Small intestine (tissue), 7 donors: ENCODE results near the gene MLYCD. TPM values are rescaled to one million over a fixed set of nuclear protein-coding genes. Genes with fewer than 3 reads are reported as not detected.

Source experiments
- DNase-seq, 2 donors: peaks; one replicate each; pipeline versions ENCODE4 v3.0.0 to v3.0.0-alpha.2; 2013
- FAIRE-seq: peaks from 2 replicates; lab custom pipeline; 2012; peaks lifted over from hg19 to GRCh38; lab: Jason Lieb, UNC
- H3K27ac ChIP-seq, 3 donors: one replicate each; pipeline ENCODE4 v1.5.1; 2013; ENCODE audit warnings: low read length in 2 of 3, mild to moderate bottlenecking in 2 of 3, control low read depth in 1 of 3, inconsistent platforms in 1 of 3, low read depth in 1 of 3, moderate library complexity in 1 of 3
- H3K27me3 ChIP-seq, 3 donors: one replicate each; pipeline ENCODE4 v1.6.1; 2013; ENCODE audit warnings: low read length in 3 of 3, inconsistent platforms in 1 of 3; ENCODE audit not compliant: control insufficient read depth in 3 of 3, insufficient read depth in 3 of 3
- H3K36me3 ChIP-seq, 3 donors: one replicate each; pipeline ENCODE4 v1.6.1; 2013; ENCODE audit warnings: low read length in 3 of 3, inconsistent platforms in 1 of 3, low read depth in 1 of 3, mild to moderate bottlenecking in 1 of 3, moderate library complexity in 1 of 3; ENCODE audit not compliant: control insufficient read depth in 3 of 3, insufficient read depth in 2 of 3
- H3K4me1 ChIP-seq, 3 donors: one replicate each; pipeline ENCODE4 v1.6.1; 2013; ENCODE audit warnings: low read length in 2 of 3, inconsistent platforms in 1 of 3, low read depth in 1 of 3, mild to moderate bottlenecking in 1 of 3, moderate library complexity in 1 of 3; ENCODE audit not compliant: control insufficient read depth in 3 of 3, insufficient read depth in 2 of 3
- H3K4me3 ChIP-seq, 3 donors: one replicate each; pipeline ENCODE4 v1.5.1; 2013; ENCODE audit warnings: low read length in 3 of 3, control low read depth in 1 of 3, inconsistent platforms in 1 of 3, low read depth in 1 of 3, mild to moderate bottlenecking in 1 of 3, moderate library complexity in 1 of 3
- H3K9me3 ChIP-seq, 2 donors: one replicate each; pipeline ENCODE4 v1.6.1; 2013; ENCODE audit warnings: low read depth in 1 of 2, low read length in 1 of 2; ENCODE audit not compliant: control insufficient read depth in 2 of 2, insufficient read depth in 1 of 2
- WGBS, 3 donors: extraction: QIAGEN DNeasy Blood & Tissue Kit; methylation state at CpG; one replicate each; pipeline ENCODE4 v1.1.7; 2013; 5-methylcytosine and 5-hydroxymethylcytosine counted together
- polyA plus RNA-seq, 4 donors: library from polyadenylated mRNA; stranded (reverse) in 3 of 4; unstranded in 1 of 4; fragments of 200-250 nt in 3 of 4; fragments of 120-200 nt in 1 of 4; gene quantifications; one replicate each; pipeline versions ENCODE4 v1.2.1 to v1.2.3, GENCODE V29; 2013
- donor health status: healthy with polysubstance abuse.
- donor health status: control.
- donor health status: control.
- donor health status: Bipolar disorder and iron deficiency.
- donor health status: healthy.

MLYCD gene
- polyA plus RNA-seq, 4 donors: 2.2 to 5.3 (median 3.4) TPM

DNA sequence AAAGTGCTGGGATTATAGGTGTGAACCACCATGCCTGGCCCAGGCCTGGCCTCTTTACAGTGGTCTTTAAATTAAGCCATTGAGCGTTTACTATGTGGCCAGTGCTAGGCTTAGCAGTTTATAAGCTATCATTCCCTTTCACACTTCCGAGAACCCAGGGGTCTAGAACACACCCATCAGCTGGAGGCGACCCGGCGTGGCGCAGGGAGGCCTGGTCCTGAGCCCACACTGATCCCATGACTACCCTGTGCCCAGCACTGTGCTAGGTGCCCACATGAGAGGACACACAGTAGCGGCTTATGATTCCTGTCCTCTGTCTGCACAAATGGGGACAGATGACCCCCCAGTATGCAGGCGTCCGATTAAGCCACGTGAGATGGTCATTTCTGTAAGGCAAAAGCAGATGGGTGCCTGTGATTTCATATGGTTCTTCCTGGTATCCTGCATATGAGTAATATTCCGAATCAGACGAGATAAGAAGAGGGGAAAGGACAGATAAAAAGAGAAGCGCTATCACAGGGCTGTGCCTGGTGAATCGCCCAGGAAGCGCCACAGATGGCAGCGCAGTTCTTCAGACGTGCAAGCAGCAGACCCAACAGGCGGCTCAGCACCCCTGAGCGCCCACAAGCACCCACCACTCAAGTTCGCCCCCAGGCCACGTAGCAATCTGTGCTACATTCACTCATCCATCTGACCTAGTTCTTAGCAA lies 59.4 kb downstream of the MLYCD start:
- DNase-seq (no peak), FAIRE-seq (no peak)
- WGBS, 3 donors: 77 to 87% (median 84%) methylated on average over 21 of the region's 21 CpGs
- Histone ChIP-seq H3K27me3 (no peaks in the 10 kb centered on the region), H3K36me3 (peaks cover 0 to 48% (median 18%) of the 10 kb centered on the region in 3 donors), H3K4me3 (no peak overlapping the region), H3K4me1 (peaks cover 0 to 15% (median 6%) of the 10 kb centered on the region in 3 donors), H3K9me3 (no peaks in the 10 kb centered on the region), H3K27ac (no peak overlapping the region)

- DNase-seq (no peak), FAIRE-seq (no peak)
- H3K27ac ChIP-seq: no peak overlapping the region
- H3K36me3 ChIP-seq: peaks cover 0 to 54% (median 22%) of the 10 kb centered on the region in 3 donors
- H3K4me3 ChIP-seq: no peak overlapping the region
- WGBS, 3 donors: 82 to 89% (median 89%) methylated on average over 21 of the region's 21 CpGs
- H3K4me1 ChIP-seq: peaks cover 0 to 8% (median 3%) of the 10 kb centered on the region in 3 donors
- H3K27me3 ChIP-seq: no peaks in the 10 kb centered on the region
- H3K9me3 ChIP-seq: no peaks in the 10 kb centered on the region
Observed at GRCh38 chr16:83958846-83959565, 60.1 kb downstream of the MLYCD start.

DNA sequence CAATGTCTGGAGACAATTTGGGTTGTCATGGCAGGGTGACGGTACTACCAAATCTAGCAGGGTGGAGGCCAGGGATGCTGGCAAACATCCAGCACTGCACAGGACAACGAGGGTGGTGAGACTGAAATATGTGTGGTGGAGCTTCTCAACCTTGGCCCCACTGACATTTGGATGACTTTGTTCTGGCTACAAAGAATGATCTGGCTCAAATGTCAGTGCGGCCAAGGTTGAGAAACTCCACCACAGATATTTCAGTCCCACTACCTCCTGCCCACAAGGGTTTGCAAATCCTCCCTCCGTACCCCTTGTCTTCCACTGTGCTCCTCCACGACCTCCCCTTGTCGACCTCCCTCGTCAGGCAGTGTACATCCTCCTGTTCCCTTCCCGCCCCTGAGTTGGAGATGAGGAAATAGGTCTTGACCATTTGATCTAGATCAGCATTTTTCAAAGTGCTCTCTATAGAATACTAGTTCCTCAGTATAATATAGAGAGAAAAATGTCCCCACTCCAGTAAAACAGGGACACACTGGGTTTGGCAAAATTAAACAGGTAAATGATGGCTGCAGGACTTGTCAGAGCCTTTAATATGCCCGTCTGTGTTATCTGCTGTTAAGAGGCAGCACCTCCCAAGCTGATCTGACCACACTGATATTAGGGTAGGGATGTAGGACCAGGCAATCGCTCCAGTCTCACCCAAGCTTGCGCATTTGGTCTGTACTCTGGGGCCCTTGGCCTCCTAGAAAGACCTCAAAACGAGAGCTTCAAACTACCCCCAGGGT lies 60.9 kb downstream of the MLYCD start:
- Histone ChIP-seq H3K36me3 (peaks cover 0 to 56% (median 22%) of the 10 kb centered on the region in 3 donors), H3K27ac (no peak overlapping the region), H3K27me3 (no peaks in the 10 kb centered on the region), H3K9me3 (no peaks in the 10 kb centered on the region), H3K4me1 (peaks cover 0 to 5% (median 0%) of the 10 kb centered on the region in 3 donors), H3K4me3 (no peak overlapping the region)
- DNase-seq: no peak
- WGBS, 3 donors: 78 to 89% (median 86%) methylated on average over 12 of the region's 12 CpGs
- no peak for FAIRE-seq

DNA sequence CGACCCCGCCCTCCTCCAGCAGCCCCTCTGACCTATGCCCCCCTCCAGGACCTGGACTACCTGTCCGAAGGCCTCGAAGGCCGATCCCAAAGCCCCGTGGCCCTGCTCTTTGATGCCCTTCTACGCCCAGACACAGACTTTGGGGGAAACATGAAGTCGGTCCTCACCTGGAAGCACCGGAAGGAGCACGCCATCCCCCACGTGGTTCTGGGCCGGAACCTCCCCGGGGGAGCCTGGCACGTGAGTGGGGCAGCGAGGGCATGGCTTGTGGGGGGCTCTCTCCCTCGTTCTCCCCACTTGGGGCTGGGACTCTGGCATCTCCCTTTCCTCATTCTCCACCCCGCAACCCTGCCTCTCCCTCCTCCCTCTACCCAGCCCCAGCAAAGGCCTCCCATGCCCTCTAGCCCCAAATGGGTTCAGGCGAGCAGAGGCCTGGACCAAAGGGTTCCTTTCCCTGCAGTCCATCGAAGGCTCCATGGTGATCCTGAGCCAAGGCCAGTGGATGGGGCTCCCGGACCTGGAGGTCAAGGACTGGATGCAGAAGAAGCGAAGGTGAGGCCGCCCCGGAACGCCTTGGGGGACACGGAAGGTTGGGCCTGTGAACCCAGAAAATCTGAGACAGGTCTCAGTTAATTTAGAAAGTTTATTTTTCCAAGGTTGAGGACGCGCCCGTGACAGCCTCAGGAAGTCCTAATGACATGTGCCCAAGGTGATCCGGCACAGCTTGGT lies 61.8 kb downstream of the MLYCD start:
- Histone ChIP-seq H3K9me3 (no peaks in the 10 kb centered on the region), H3K4me1 (no peaks in the 10 kb centered on the region), H3K36me3 (peaks cover 0 to 63% (median 22%) of the 10 kb centered on the region in 3 donors), H3K4me3 (no peak overlapping the region), H3K27ac (no peak overlapping the region), H3K27me3 (no peaks in the 10 kb centered on the region)
- FAIRE-seq: no peak
- DNase-seq: no peak
- WGBS, 3 donors: 92% methylated on average over 29 of the region's 29 CpGs

DNA sequence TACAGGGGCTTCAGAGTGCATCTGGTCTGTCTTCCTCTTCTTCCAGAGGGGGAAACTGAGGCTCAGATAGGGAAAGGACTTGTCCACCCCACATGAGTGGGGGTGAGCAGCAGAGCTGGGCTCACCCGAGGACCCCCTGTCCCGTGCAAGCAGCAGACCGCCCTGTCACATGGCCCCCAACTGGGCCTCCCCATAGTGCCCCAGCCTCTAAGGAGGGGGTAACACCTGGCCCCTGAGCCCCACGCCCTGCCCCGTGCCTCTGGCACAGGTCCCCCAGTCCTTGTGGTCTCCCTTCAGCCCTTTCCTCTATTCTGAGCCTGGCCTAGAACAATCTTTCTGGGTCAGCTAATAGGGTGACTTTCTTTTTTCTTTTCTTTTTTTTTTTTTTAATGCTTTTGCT lies 62.7 kb downstream of the MLYCD start:
- Histone ChIP-seq H3K4me1 (no peaks in the 10 kb centered on the region), H3K4me3 (no peak overlapping the region), H3K27ac (no peak overlapping the region), H3K9me3 (no peaks in the 10 kb centered on the region), H3K27me3 (no peaks in the 10 kb centered on the region), H3K36me3 (peaks cover 0 to 65% (median 23%) of the 10 kb centered on the region in 3 donors)
- FAIRE-seq (no peak), DNase-seq (no peak)
- WGBS, 3 donors: 79 to 93% (median 87%) methylated on average over 5 of the region's 5 CpGs

DNA sequence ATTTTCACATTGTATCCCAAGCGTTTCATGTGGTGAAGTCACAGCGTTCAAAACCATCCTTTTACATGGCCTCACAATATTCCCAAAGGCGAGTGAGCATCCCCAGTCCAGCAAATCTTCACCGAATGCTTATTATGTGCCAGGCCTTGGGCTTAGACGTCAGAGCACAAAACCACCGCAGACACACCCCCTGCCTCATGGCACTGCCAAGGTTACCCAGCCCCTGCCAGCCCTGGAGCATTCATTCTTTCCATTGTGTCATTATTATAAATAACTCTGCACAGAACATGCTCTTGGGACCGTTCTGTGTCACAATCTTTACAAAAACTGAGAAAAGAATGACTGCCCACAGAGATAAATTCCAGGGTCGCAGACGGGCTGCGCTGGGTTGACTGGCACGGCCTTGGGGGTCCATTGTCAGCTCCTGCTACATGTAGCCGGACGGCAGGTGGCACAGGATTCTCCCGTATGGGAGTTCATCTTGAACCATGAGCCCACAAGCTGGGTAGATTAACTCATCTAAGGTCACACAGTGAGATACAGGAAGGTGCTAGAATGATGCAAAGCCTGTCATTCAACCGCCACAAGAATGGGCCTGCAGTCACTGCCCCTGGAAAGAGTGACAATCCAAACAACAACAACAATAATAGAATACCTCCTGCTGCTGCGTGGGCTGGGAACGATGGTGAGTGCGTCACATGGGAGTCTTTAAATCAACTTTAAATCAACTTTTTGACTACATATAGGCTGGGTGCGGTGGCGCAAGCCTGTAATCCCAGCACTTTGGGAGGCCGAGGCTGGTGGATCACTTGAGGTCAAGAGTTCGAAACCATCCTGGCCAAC lies 64.6 kb downstream of the MLYCD start:
- Histone ChIP-seq H3K4me1 (no peaks in the 10 kb centered on the region), H3K27ac (no peak overlapping the region), H3K27me3 (peaks cover 0 to 2% (median 0%) of the 10 kb centered on the region in 3 donors), H3K36me3 (peaks cover 0 to 57% (median 21%) of the 10 kb centered on the region in 3 donors), H3K4me3 (no peak overlapping the region), H3K9me3 (no peaks in the 10 kb centered on the region)
- 86 to 92% (median 91%) methylated on average over 22 of the region's 22 CpGs for WGBS, 3 donors
- FAIRE-seq (no peak), DNase-seq (no peak)

DNA sequence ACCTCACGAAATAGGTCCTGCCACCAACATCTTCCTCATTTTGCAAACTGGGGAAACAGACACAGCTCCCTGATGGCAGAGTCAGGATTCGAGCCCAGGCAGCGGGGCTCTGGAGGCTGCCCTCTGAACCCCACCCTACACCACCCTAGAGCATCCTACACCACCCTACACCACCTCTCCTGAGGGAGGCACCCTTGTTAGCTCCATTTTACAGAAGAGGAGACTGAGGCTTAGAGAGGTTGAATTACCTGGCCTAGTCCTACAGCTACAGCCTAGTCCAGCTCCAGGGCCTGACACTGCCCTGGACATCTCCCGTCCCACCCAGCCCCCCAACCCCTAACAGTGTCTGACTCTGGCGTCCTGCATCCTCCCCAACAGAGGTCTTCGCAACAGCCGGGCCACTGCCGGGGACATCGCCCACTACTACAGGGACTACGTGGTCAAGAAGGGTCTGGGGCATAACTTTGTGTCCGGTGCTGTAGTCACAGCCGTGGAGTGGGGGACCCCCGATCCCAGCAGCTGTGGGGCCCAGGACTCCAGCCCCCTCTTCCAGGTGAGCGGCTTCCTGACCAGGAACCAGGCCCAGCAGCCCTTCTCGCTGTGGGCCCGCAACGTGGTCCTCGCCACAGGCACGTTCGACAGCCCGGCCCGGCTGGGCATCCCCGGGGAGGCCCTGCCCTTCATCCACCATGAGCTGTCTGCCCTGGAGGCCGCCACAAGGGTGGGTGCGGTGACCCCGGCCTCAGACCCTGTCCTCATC lies 65.9 kb downstream of the MLYCD start:
- DNase-seq (no peak), FAIRE-seq (no peak)
- Histone ChIP-seq H3K27me3 (peaks cover 0 to 13% (median 3%) of the 10 kb centered on the region in 3 donors), H3K4me3 (no peak overlapping the region), H3K36me3 (peaks cover 0 to 45% (median 14%) of the 10 kb centered on the region in 3 donors), H3K9me3 (no peaks in the 10 kb centered on the region), H3K27ac (no peak overlapping the region), H3K4me1 (no peaks in the 10 kb centered on the region)
- WGBS, 3 donors: 91 to 96% (median 92%) methylated on average over 24 to 26 of the region's 26 CpGs
